IPS-18c (cell line): ENCODE data around the gene ARF6.
"Not testable (repeated sequence)": the region's sequence is repeated elsewhere in the genome, so short reads cannot be mapped to it uniquely, and the experiment has no call there.

Experiments
- H3K4me3 ChIP-seq: 2 replicates; pipeline ENCODE4 v1.7.0; 2013; ENCODE audit warnings: low read depth, mild to moderate bottlenecking, low read length, moderate library complexity; ENCODE audit not compliant: insufficient read depth
- H3K9me3 ChIP-seq: one replicate; pipeline ENCODE4 v1.6.1; 2013; ENCODE audit warnings: mild to moderate bottlenecking, low read length, moderate library complexity; ENCODE audit not compliant: control insufficient read depth, insufficient read depth

ARF6 gene

GRCh38 chr14:49868720-49869114 lies 24.2 kb upstream of the ARF6 start:
- H3K9me3 ChIP-seq: no peaks in the 10 kb centered on the region
- H3K4me3 ChIP-seq: peak overlapping the region; percentile 63; the same call in 1 of the 2 replicates

- Histone ChIP-seq H3K4me3 (no peak overlapping the region), H3K9me3 (no peaks in the 10 kb centered on the region)
These were observed 22.0 kb upstream of the ARF6 start for GRCh38 chr14:49870908-49871307.

- not testable (repeated sequence) for H3K9me3 ChIP-seq, H3K4me3 ChIP-seq
These were observed 19.3 kb upstream of the ARF6 start for GRCh38 chr14:49873548-49873947.

GRCh38 chr14:49875640-49876198 lies 17.2 kb upstream of the ARF6 start:
- Histone ChIP-seq H3K4me3 (no peak overlapping the region), H3K9me3 (no peaks in the 10 kb centered on the region)

- H3K4me3 ChIP-seq: no peak overlapping the region
- no peaks in the 10 kb centered on the region for H3K9me3 ChIP-seq
These were observed 16.2 kb upstream of the ARF6 start for GRCh38 chr14:49876563-49877127.

- H3K4me3 ChIP-seq: no peak overlapping the region
- H3K9me3 ChIP-seq: no peaks in the 10 kb centered on the region
These were observed 13.2 kb upstream of the ARF6 start for GRCh38 chr14:49879646-49880204.

- no peak overlapping the region for H3K4me3 ChIP-seq
These were observed 12.4 kb upstream of the ARF6 start for GRCh38 chr14:49880267-49881064.

GRCh38 chr14:49881350-49882001 lies 11.4 kb upstream of the ARF6 start:
- Histone ChIP-seq H3K9me3 (no peaks in the 10 kb centered on the region), H3K4me3 (no peak overlapping the region)

More at GRCh38 chr14:49880267-49881064, 12.4 kb upstream of the ARF6 start:
- no peaks in the 10 kb centered on the region for H3K9me3 ChIP-seq

- H3K9me3 ChIP-seq: no peaks in the 10 kb centered on the region
- no peak overlapping the region for H3K4me3 ChIP-seq
These were observed 9.8 kb upstream of the ARF6 start for GRCh38 chr14:49882826-49883694.

- H3K9me3 ChIP-seq: no peaks in the 10 kb centered on the region
- H3K4me3 ChIP-seq: no peak overlapping the region
These were observed 6.4 kb upstream of the ARF6 start for GRCh38 chr14:49886523-49886922.

- Histone ChIP-seq H3K4me3 (no peak overlapping the region), H3K9me3 (no peaks in the 10 kb centered on the region)
These were observed 4.6 kb upstream of the ARF6 start for GRCh38 chr14:49888293-49888692.

- H3K9me3 ChIP-seq: no peaks in the 10 kb centered on the region
- peak overlapping the region; percentile 97 for H3K4me3 ChIP-seq
These were observed 614 bp upstream of the ARF6 start for GRCh38 chr14:49892301-49892635.

- H3K9me3 ChIP-seq: no peaks in the 10 kb centered on the region
- peak overlapping the region; percentile 97 for H3K4me3 ChIP-seq
These were observed 679 bp downstream of the ARF6 start for GRCh38 chr14:49893309-49894213.

GRCh38 chr14:49894214-49895107 lies 1.6 kb downstream of the ARF6 start:
- peak overlapping the region; percentile 97 for H3K4me3 ChIP-seq
- not testable (repeated sequence) for H3K9me3 ChIP-seq

GRCh38 chr14:49895480-49895879 lies 2.6 kb downstream of the ARF6 start:
- 0 out of 2 replicates have a peak overlapping the region, but pooled peaks have one; percentile 21 for H3K4me3 ChIP-seq
- H3K9me3 ChIP-seq: no peaks in the 10 kb centered on the region
